Upper lobe of right lung (tissue), 1 donor: ENCODE results near the gene GNAI2. TPM values are rescaled to one million over a fixed set of nuclear protein-coding genes. Genes with fewer than 3 reads are reported as not detected.

ENCODE experiments used
- ATAC-seq: fragments of 200-7000 bp; cut with Tn5 transposase; one replicate; pipeline ENCODE4 v1.9.1; 2020; ENCODE audit warnings: mild to moderate bottlenecking, moderate library complexity
- DNase-seq: peaks from one replicate; pipeline ENCODE4 v3.0.0-alpha.2; 2020
- H3K27ac ChIP-seq: fragments of 200-600 bp; one replicate; pipeline ENCODE4 v1.8.0; 2022
- H3K27me3 ChIP-seq: fragments of 200-600 bp; one replicate; pipeline ENCODE4 v1.8.0; 2022; ENCODE audit warnings: mild to moderate bottlenecking
- H3K36me3 ChIP-seq: fragments of 200-600 bp; one replicate; pipeline ENCODE4 v1.8.0; 2022
- H3K4me1 ChIP-seq: fragments of 200-600 bp; one replicate; pipeline ENCODE4 v1.8.0; 2022
- H3K4me3 ChIP-seq: fragments of 200-600 bp; one replicate; pipeline ENCODE4 v1.8.0; 2022; ENCODE audit warnings: mild to moderate bottlenecking
- H3K9me3 ChIP-seq: fragments of 200-600 bp; one replicate; pipeline ENCODE4 v1.8.0; 2022
- intact Hi-C: fragments of 100-400 bp; cut with DNase I; formaldehyde crosslinking; loops from one replicate; pipeline ENCODE4 v1.11.0; 2022
- total RNA-seq: library from RNA; stranded (reverse); fragmentation: NEBNext Ultra II Directional; extraction: Animal tissue kit (Norgen Biotek cat#: 25700); gene quantifications from one replicate; pipeline ENCODE4 v1.2.1, GENCODE V29; 2021
- TF ChIP-seq, protein P1 (sequence below): fragments of 200-600 bp; IDR thresholded peaks from one replicate; pipeline ENCODE4 v1.8.0; 2022; ENCODE audit warnings: antibody characterized with exemption
- donor health status: DM: no; HTN: yes; CAD: no; lungs with severe emphysema.

Gene GNAI2
- total RNA-seq, 1 donor from 2014 or later: 321 TPM

DNA sequence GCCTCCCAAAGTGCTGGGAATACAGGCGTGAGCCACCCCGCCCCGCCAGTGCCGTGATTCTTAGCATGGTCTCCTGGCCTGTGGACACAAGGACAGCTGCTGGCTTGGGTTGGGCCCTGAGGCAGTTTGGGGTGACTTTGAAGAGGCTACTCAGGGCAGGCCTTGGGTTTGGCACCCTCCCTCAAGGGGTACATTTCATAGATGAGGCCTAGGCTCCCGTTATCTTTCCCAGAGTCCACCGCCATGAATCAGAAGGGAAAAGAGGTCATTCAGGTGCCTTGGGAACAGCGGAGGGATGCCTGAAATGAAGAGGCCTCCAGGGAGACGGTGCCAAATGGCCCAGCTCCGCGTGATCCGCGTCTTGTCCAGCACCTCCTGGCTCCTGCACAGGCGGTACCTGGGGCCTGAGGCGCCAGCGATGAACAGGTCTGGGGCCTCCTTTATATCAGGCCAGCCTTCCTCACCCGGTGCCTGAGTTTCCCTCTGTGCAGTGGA, 9.3 kb downstream of the GNAI2 start:
- H3K4me1 ChIP-seq: peaks cover 100% of the 10 kb centered on the region
- DNase-seq (no peak), ATAC-seq (no peak)
- peaks cover 15% of the 10 kb centered on the region for H3K36me3 ChIP-seq
- H3K4me3 ChIP-seq: peak overlapping the region; percentile 41
- H3K27ac ChIP-seq: peak overlapping the region; percentile 85
- H3K27me3 ChIP-seq: no peaks in the 10 kb centered on the region
- H3K9me3 ChIP-seq: no peaks in the 10 kb centered on the region
- intact Hi-C loops: no loop called here
- TF ChIP-seq, protein P1, sequence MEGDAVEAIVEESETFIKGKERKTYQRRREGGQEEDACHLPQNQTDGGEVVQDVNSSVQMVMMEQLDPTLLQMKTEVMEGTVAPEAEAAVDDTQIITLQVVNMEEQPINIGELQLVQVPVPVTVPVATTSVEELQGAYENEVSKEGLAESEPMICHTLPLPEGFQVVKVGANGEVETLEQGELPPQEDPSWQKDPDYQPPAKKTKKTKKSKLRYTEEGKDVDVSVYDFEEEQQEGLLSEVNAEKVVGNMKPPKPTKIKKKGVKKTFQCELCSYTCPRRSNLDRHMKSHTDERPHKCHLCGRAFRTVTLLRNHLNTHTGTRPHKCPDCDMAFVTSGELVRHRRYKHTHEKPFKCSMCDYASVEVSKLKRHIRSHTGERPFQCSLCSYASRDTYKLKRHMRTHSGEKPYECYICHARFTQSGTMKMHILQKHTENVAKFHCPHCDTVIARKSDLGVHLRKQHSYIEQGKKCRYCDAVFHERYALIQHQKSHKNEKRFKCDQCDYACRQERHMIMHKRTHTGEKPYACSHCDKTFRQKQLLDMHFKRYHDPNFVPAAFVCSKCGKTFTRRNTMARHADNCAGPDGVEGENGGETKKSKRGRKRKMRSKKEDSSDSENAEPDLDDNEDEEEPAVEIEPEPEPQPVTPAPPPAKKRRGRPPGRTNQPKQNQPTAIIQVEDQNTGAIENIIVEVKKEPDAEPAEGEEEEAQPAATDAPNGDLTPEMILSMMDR: no peak

DNA sequence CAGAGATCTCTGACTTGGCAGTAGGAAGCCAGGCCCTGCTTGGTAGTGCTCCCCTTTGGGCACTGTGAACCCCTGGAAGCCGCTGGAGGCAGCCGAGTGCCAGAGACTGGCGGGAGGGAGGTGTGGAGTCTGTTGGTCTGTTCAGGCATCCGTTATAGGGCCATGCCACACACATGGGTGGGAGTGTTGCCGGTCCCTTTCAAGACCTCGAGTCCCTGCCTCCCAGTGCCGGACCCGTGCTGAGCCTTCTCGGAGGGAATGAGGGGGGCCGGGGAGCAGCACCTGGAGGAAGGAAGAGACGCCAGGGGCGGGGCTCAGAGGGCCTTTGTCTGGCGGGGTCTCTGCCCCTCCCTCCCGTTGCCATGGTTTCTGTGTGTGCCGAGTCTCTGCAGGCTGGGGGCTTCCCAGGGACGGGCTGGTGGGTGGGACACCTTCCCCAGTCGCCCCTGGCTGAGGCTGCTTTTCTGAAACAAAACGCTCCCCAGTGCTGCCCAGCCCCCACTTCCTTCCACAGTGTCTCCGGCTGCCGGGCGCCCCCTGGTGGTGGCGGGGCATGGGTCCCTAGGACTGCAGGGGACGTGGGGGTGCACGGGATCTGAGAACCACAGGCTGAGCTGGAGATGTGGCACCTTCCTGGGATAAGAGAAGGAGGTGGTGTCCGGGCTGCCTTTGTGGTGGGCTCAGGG, 10.0 kb downstream of the GNAI2 start:
- Histone ChIP-seq H3K4me1 (peaks cover 100% of the 10 kb centered on the region), H3K27ac (peak overlapping the region; percentile 85), H3K4me3 (peak overlapping the region; percentile 41), H3K36me3 (peaks cover 12% of the 10 kb centered on the region), H3K9me3 (no peaks in the 10 kb centered on the region), H3K27me3 (no peaks in the 10 kb centered on the region)
- peak; percentile 83 for ATAC-seq
- intact Hi-C loops: no loop called here
- TF ChIP-seq, protein P1: peak; percentile 98
- peak; percentile 95 for DNase-seq

DNA sequence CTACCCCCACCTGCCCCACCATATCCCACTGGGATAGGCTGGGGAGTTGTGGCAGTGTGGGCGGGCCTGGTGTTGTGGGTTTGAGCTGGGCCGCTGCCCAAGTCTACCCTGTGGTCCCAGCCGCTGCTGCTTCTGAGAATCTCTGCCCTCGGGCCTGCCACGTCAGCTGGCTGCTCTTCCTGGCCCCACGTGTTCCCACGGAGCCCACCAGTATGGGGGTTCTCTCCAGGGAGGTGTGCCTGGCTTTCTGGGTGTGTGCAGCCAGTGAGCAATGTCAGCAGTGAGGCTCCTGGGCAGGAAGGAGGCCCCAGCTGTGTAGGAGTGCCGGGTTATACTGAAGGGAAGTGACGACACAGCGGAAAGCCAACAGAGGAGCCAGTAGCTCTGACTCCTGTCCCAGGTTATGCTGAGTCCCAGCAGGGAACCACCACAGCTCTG, 10.5 kb downstream of the GNAI2 start:
- Histone ChIP-seq H3K27ac (peak overlapping the region; percentile 85), H3K4me3 (peak overlapping the region; percentile 41), H3K9me3 (no peaks in the 10 kb centered on the region), H3K36me3 (peaks cover 14% of the 10 kb centered on the region), H3K27me3 (no peaks in the 10 kb centered on the region), H3K4me1 (peaks cover 100% of the 10 kb centered on the region)
- ATAC-seq (peak; percentile 46), DNase-seq (peak; percentile 74)
- TF ChIP-seq, protein P1: no peak
- intact Hi-C loops: no loop called here

DNA sequence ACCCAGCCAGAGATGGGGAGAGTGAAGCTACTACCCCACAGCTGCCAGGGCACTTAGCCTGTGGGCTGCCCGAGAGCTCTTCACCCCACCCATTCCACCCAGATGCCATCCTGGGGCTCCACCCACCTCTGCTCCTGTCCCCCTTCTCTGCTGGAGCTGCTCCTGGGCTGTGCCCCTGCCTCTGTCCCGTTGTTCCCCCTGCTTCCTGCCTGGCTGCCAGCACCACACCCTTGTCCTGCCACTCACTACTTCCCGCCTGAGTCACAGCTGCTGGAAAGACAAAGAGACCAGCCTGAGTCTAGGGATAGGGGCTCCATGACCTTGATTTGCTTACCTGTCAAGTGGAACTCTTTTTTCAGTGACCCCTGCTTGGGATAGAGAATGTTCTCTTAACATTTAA, 12.4 kb downstream of the GNAI2 start:
- no peak overlapping the region for H3K4me3 ChIP-seq
- peaks cover 32% of the 10 kb centered on the region for H3K36me3 ChIP-seq
- ATAC-seq: peak; percentile 42
- no peak for DNase-seq
- intact Hi-C loops: no loop called here
- H3K27ac ChIP-seq: peak overlapping the region; percentile 85
- H3K27me3 ChIP-seq: no peaks in the 10 kb centered on the region
- peaks cover 94% of the 10 kb centered on the region for H3K4me1 ChIP-seq
- no peaks in the 10 kb centered on the region for H3K9me3 ChIP-seq
- TF ChIP-seq, protein P1: no peak

DNA sequence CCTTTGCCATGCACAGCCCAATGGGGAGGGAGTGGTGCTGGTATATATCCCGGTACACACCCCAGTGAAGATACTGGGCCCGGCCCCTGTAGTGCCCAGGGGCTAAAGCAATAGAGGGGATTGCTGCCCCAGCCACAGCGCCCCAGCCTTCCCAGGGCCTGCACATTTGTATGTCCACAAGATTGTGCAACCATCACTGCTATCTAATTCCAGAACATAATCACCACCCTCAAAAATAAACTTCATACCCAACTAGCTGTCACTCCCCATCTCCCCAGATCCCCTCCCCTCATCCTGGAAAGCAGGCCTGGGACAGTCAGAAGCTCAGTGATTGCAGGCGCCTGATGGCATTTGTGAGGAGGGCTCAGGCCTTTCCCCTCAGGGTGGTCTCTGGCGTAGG, 13.5 kb downstream of the GNAI2 start:
- Histone ChIP-seq H3K4me1 (peaks cover 87% of the 10 kb centered on the region), H3K27me3 (no peaks in the 10 kb centered on the region), H3K4me3 (no peak overlapping the region), H3K9me3 (no peaks in the 10 kb centered on the region), H3K36me3 (peaks cover 38% of the 10 kb centered on the region), H3K27ac (peak overlapping the region; percentile 85)
- TF ChIP-seq, protein P1: no peak
- DNase-seq (no peak), ATAC-seq (no peak)
- intact Hi-C loops: no loop called here
